ENCODE measurements around the gene GON4L.
"Not testable (repeated sequence)": the region's sequence is repeated elsewhere in the genome, so short reads cannot be mapped to it uniquely, and the experiment has no call there.

GON4L gene

GRCh38 chr1:155899683-155900082 is 42.7 kb upstream of the GON4L start:
- peaks cover 4% of the 10 kb centered on the region for H3K4me1 ChIP-seq (ENCODE audit: control insufficient read depth, low read length)
- H3K4me3 ChIP-seq (ENCODE audit: low read length): no peak overlapping the region
- H3K27ac ChIP-seq (ENCODE audit: low read depth, low read length): no peak overlapping the region
- no peaks in the 10 kb centered on the region for H3F3A ChIP-seq (ENCODE audit: control insufficient read depth, insufficient read depth)
- TF ChIP-seq EZH2phosphoT487 (IDR thresholded peaks at IDR 0.05; ENCODE audit: borderline replicate concordance, low read length): no peak
- TF ChIP-seq CTCF (IDR thresholded peaks at IDR 0.05; ENCODE audit: low read depth, low read length, poor library complexity, severe bottlenecking): no peak
- H3K9me3 ChIP-seq (ENCODE audit: control insufficient read depth, insufficient read depth, low read length): no peaks in the 10 kb centered on the region
- no peaks in the 10 kb centered on the region for H3K27me3 ChIP-seq (ENCODE audit: control insufficient read depth, low read length)
- 0 out of 2 replicates have a peak, but pooled peaks cover 2% of the 10 kb centered on the region for H4K20me1 ChIP-seq (ENCODE audit: control insufficient read depth, insufficient read depth, low read depth, low read length)
- H3K9me2 ChIP-seq (replicated peaks; ENCODE audit: control insufficient read depth, low read length): no peaks in the 10 kb centered on the region
- H3K4me2 ChIP-seq (ENCODE audit: low read length): no peak overlapping the region
- H3K36me3 ChIP-seq (ENCODE audit: control insufficient read depth, low read length): peaks cover 55% of the 10 kb centered on the region
- no peaks in the 10 kb centered on the region for H3K79me2 ChIP-seq (ENCODE audit: control insufficient read depth, low read length)

GRCh38 chr1:155898888-155899287 is 41.9 kb upstream of the GON4L start:
- H3K4me1 ChIP-seq (ENCODE audit: control insufficient read depth, low read length): peaks cover 6% of the 10 kb centered on the region
- no peak overlapping the region for H3K4me3 ChIP-seq (ENCODE audit: low read length)
- no peaks in the 10 kb centered on the region for H3K79me2 ChIP-seq (ENCODE audit: control insufficient read depth, low read length)
- no peaks in the 10 kb centered on the region for H3F3A ChIP-seq (ENCODE audit: control insufficient read depth, insufficient read depth)
- TF ChIP-seq CTCF (IDR thresholded peaks at IDR 0.05; ENCODE audit: low read depth, low read length, poor library complexity, severe bottlenecking) (no peak), EZH2phosphoT487 (IDR thresholded peaks at IDR 0.05; ENCODE audit: borderline replicate concordance, low read length) (no peak)
- no peaks in the 10 kb centered on the region for H3K27me3 ChIP-seq (ENCODE audit: control insufficient read depth, low read length)
- H4K20me1 ChIP-seq (ENCODE audit: control insufficient read depth, insufficient read depth, low read depth, low read length): 0 out of 2 replicates have a peak, but pooled peaks cover 2% of the 10 kb centered on the region
- H3K27ac ChIP-seq (ENCODE audit: low read depth, low read length): no peak overlapping the region
- no peaks in the 10 kb centered on the region for H3K9me2 ChIP-seq (replicated peaks; ENCODE audit: control insufficient read depth, low read length)
- H3K4me2 ChIP-seq (ENCODE audit: low read length): no peak overlapping the region
- H3K9me3 ChIP-seq (ENCODE audit: control insufficient read depth, insufficient read depth, low read length): no peaks in the 10 kb centered on the region
- peaks cover 47% of the 10 kb centered on the region for H3K36me3 ChIP-seq (ENCODE audit: control insufficient read depth, low read length)

- Histone ChIP-seq H3K27ac (ENCODE audit: low read depth, low read length) (no peak overlapping the region), H3K9me2 (replicated peaks; ENCODE audit: control insufficient read depth, low read length) (no peaks in the 10 kb centered on the region), H3K4me3 (ENCODE audit: low read length) (no peak overlapping the region), H3F3A (ENCODE audit: control insufficient read depth, insufficient read depth) (peaks cover 10% of the 10 kb centered on the region; the same call in 1 of the 2 replicates), H3K27me3 (ENCODE audit: control insufficient read depth, low read length) (no peaks in the 10 kb centered on the region), H3K4me2 (ENCODE audit: low read length) (no peak overlapping the region), H3K79me2 (ENCODE audit: control insufficient read depth, low read length) (no peaks in the 10 kb centered on the region), H3K36me3 (ENCODE audit: control insufficient read depth, low read length) (peaks cover 41% of the 10 kb centered on the region), H3K9me3 (ENCODE audit: control insufficient read depth, insufficient read depth, low read length) (no peaks in the 10 kb centered on the region), H4K20me1 (ENCODE audit: control insufficient read depth, insufficient read depth, low read depth, low read length) (0 out of 2 replicates have a peak, but pooled peaks cover 2% of the 10 kb centered on the region), H3K4me1 (ENCODE audit: control insufficient read depth, low read length) (peaks cover 15% of the 10 kb centered on the region)
- TF ChIP-seq EZH2phosphoT487 (IDR thresholded peaks at IDR 0.05; ENCODE audit: borderline replicate concordance, low read length): no peak
- no peak for TF ChIP-seq CTCF (IDR thresholded peaks at IDR 0.05; ENCODE audit: low read depth, low read length, poor library complexity, severe bottlenecking)
Observed at GRCh38 chr1:155897746-155898145, 40.7 kb upstream of the GON4L start.

- peaks cover 12% of the 10 kb centered on the region; the same call in 1 of the 2 replicates for H3F3A ChIP-seq (ENCODE audit: control insufficient read depth, insufficient read depth)
- not testable (repeated sequence) for H3K9me3 ChIP-seq (ENCODE audit: control insufficient read depth, insufficient read depth, low read length); H3K79me2 ChIP-seq (ENCODE audit: control insufficient read depth, low read length); H3K4me3 ChIP-seq (ENCODE audit: low read length); H3K27me3 ChIP-seq (ENCODE audit: control insufficient read depth, low read length); H4K20me1 ChIP-seq (ENCODE audit: control insufficient read depth, insufficient read depth, low read depth, low read length); H3K4me2 ChIP-seq (ENCODE audit: low read length); H3K27ac ChIP-seq (ENCODE audit: low read depth, low read length); H3K9me2 ChIP-seq (replicated peaks; ENCODE audit: control insufficient read depth, low read length)
- H3K36me3 ChIP-seq (ENCODE audit: control insufficient read depth, low read length): peaks cover 37% of the 10 kb centered on the region
- peaks cover 15% of the 10 kb centered on the region for H3K4me1 ChIP-seq (ENCODE audit: control insufficient read depth, low read length)
Observed at GRCh38 chr1:155896476-155896875, 39.5 kb upstream of the GON4L start.

- not testable (repeated sequence) for H3K4me2 ChIP-seq (ENCODE audit: low read length); H3K9me3 ChIP-seq (ENCODE audit: control insufficient read depth, insufficient read depth, low read length); H3K4me3 ChIP-seq (ENCODE audit: low read length); H3K9me2 ChIP-seq (replicated peaks; ENCODE audit: control insufficient read depth, low read length); H3K79me2 ChIP-seq (ENCODE audit: control insufficient read depth, low read length); H3K27me3 ChIP-seq (ENCODE audit: control insufficient read depth, low read length); H4K20me1 ChIP-seq (ENCODE audit: control insufficient read depth, insufficient read depth, low read depth, low read length); H3K27ac ChIP-seq (ENCODE audit: low read depth, low read length)
- Histone ChIP-seq H3K36me3 (ENCODE audit: control insufficient read depth, low read length) (peaks cover 30% of the 10 kb centered on the region), H3F3A (ENCODE audit: control insufficient read depth, insufficient read depth) (peaks cover 12% of the 10 kb centered on the region; the same call in 1 of the 2 replicates), H3K4me1 (ENCODE audit: control insufficient read depth, low read length) (peaks cover 15% of the 10 kb centered on the region)
Observed at GRCh38 chr1:155895617-155896016, 38.6 kb upstream of the GON4L start.
